PC-3 (cell line): ENCODE data around the gene DTNBP1. TPM values are rescaled to one million over a fixed set of nuclear protein-coding genes. Genes with fewer than 3 reads are reported as not detected.

Experiments used
- ATAC-seq: fragments of 200-7000 bp; cut with Tn5 transposase; 2 replicates; pipeline ENCODE4 v1.9.1; 2020; ENCODE audit warnings: mild to moderate bottlenecking, moderate library complexity
- BruUV-seq: library from RNA; stranded (reverse); fragments of 400-500 nt; replicated peaks from 2 replicates; lab custom pipeline; 2021; lab: Mats Ljungman, UMichigan
- CTCF ChIA-PET: fragments of 300-600 bp; sonication (Branson Sonifier 250); formaldehyde crosslinking; loops from one replicate; lab custom pipeline; 2022; ENCODE audit warnings: antibody characterized with exemption; lab: Charles Lee
- POLR2A ChIA-PET: fragments of 300-600 bp; sonication (Branson Sonifier 250); formaldehyde crosslinking; loops from one replicate; lab custom pipeline; 2022; ENCODE audit warnings: antibody characterized with exemption; ENCODE audit not compliant: unreplicated experiment; lab: Charles Lee
- DNase-seq: peaks from one replicate; pipeline ENCODE4 v3.0.0-alpha.2; 2015
- H2AFZ ChIP-seq: fragments of 300-600 bp; sonication (generic); 2 replicates; pipeline ENCODE4 v1.6.0; 2016; ENCODE audit warnings: antibody characterized with exemption, low read length
- H3F3A ChIP-seq: fragments of 300-600 bp; sonication (generic); one replicate; pipeline ENCODE4 v1.6.0; 2017; ENCODE audit warnings: antibody characterized with exemption, low read length, control low read depth, mild to moderate bottlenecking; ENCODE audit not compliant: unreplicated experiment
- H3K27ac ChIP-seq: fragments of 300-600 bp; sonication (generic); 2 replicates; pipeline ENCODE4 v1.5.1; 2016; ENCODE audit warnings: mild to moderate bottlenecking, low read length
- H3K27me3 ChIP-seq: fragments of 300-600 bp; sonication (generic); 2 replicates; pipeline ENCODE4 v1.6.1; 2016; ENCODE audit warnings: low read length, mixed read lengths
- H3K36me3 ChIP-seq: fragments of 300-600 bp; sonication (generic); 2 replicates; pipeline ENCODE4 v1.6.1; 2016; ENCODE audit warnings: low read depth, mixed run types, low read length, mixed read lengths
- H3K4me1 ChIP-seq: fragments of 300-600 bp; sonication (generic); 2 replicates; pipeline ENCODE4 v1.5.1; 2016; ENCODE audit warnings: low read length; ENCODE audit not compliant: insufficient read depth
- H3K4me2 ChIP-seq: fragments of 300-600 bp; sonication (generic); 2 replicates; pipeline ENCODE4 v1.6.0; 2016; ENCODE audit warnings: low read length
- H3K4me3 ChIP-seq: fragments of 300-600 bp; sonication (generic); 2 replicates; pipeline ENCODE4 v1.5.1; 2016; ENCODE audit warnings: mild to moderate bottlenecking, low read length, mixed read lengths
- H3K79me2 ChIP-seq: fragments of 300-600 bp; sonication (generic); 2 replicates; pipeline ENCODE4 v1.6.1; 2017; ENCODE audit warnings: low read length, mixed read lengths
- H3K9ac ChIP-seq: fragments of 300-600 bp; sonication (generic); 2 replicates; pipeline ENCODE4 v1.6.0; 2016; ENCODE audit warnings: mild to moderate bottlenecking, low read length
- H3K9me2 ChIP-seq: fragments of 300-600 bp; sonication (generic); replicated peaks from 2 replicates; pipeline ENCODE4 v1.6.1; 2016; ENCODE audit warnings: mixed run types, low read length, mixed read lengths
- H3K9me3 ChIP-seq: fragments of 300-600 bp; sonication (generic); 2 replicates; pipeline ENCODE4 v1.6.1; 2016; ENCODE audit warnings: low read length, mixed read lengths
- H4K20me1 ChIP-seq: fragments of 300-600 bp; sonication (generic); 2 replicates; pipeline ENCODE4 v1.6.1; 2016; ENCODE audit warnings: low read length, mixed read lengths
- CTCF ChIP-seq: fragments of 300-600 bp; sonication (generic); conservative IDR thresholded peaks from 2 replicates; pipeline ENCODE4 v1.5.1; 2017; ENCODE audit warnings: antibody characterized with exemption, low read depth, mild to moderate bottlenecking, low read length
- EZH2 ChIP-seq: fragments of 300-600 bp; sonication (generic); IDR thresholded peaks from one replicate; pipeline ENCODE4 v1.6.1; 2017; ENCODE audit warnings: antibody characterized with exemption, mild to moderate bottlenecking, low read length; ENCODE audit not compliant: unreplicated experiment
- EZH2phosphoT487 ChIP-seq: fragments of 300-600 bp; sonication (generic); IDR thresholded peaks from 2 replicates; pipeline ENCODE4 v1.6.1; 2018; ENCODE audit warnings: mild to moderate bottlenecking, antibody characterized with exemption, low read length, borderline replicate concordance
- intact Hi-C: fragments of 100-400 bp; cut with micrococcal nuclease; formaldehyde crosslinking; loops from 2 replicates; pipeline ENCODE4 v1.9.0; 2023
- total RNA-seq: library from RNA; depleted of rRNA; stranded (reverse); fragments of >200 nt; gene quantifications from 2 replicates; pipeline ENCODE4 v1.2.3, GENCODE V29; 2014

The DTNBP1 gene
- total RNA-seq, 1 experiment from 2014 or later, result 7.9 TPM

- no peaks in the 10 kb centered on the region for H4K20me1 ChIP-seq
- no peak overlapping the region for H2AFZ ChIP-seq
- no peak overlapping the region for H3K4me2 ChIP-seq
- ChIA-PET POLR2A (no interaction called here), CTCF (no interaction called here)
- H3K27ac ChIP-seq, result no peak overlapping the region
- no peaks in the 10 kb centered on the region for H3K4me1 ChIP-seq
- no peaks in the 10 kb centered on the region for H3K9me2 ChIP-seq
- ATAC-seq (peak; percentile 82), DNase-seq (peak; percentile 72)
- TF ChIP-seq EZH2, result no peak
- peak; percentile 95 for TF ChIP-seq CTCF
- no peak for TF ChIP-seq EZH2phosphoT487
- 0 out of 2 replicates have a peak, but pooled peaks cover 7% of the 10 kb centered on the region for H3K36me3 ChIP-seq
- no peaks in the 10 kb centered on the region for H3F3A ChIP-seq
- H3K9me3 ChIP-seq, result no peaks in the 10 kb centered on the region
- H3K79me2 ChIP-seq, result no peaks in the 10 kb centered on the region
- H3K9ac ChIP-seq, result no peak overlapping the region
- intact Hi-C loops, result loop anchor here (2.0 to 10.0 kb wide), 3 partner anchors 49 to 244 kb away; partner anchors contain the start of gene JARID2
- no peaks in the 10 kb centered on the region for H3K27me3 ChIP-seq
- BruUV-seq, result no TSS peak
- H3K4me3 ChIP-seq, result no peak overlapping the region
Measured at GRCh38 chr6:15491255-15491985, 171.4 kb downstream of the DTNBP1 start.

- TF ChIP-seq EZH2 (no peak), CTCF (no peak), EZH2phosphoT487 (no peak)
- CTCF ChIA-PET, result interaction anchor here (0.7 kb wide), 1 partner anchor 48 kb away, joined by 3 read pairs; no protein-coding TSS in a partner anchor
- intact Hi-C loops, result loop anchor here (2.0 to 10.0 kb wide), 3 partner anchors 48 to 243 kb away; partner anchors contain the start of gene JARID2
- H4K20me1 ChIP-seq, result no peaks in the 10 kb centered on the region
- BruUV-seq, result no TSS peak
- H3K36me3 ChIP-seq, result 0 out of 2 replicates have a peak, but pooled peaks cover 7% of the 10 kb centered on the region
- no peaks in the 10 kb centered on the region for H3K27me3 ChIP-seq
- H3F3A ChIP-seq, result no peaks in the 10 kb centered on the region
- no peak overlapping the region for H3K4me2 ChIP-seq
- no peaks in the 10 kb centered on the region for H3K9me2 ChIP-seq
- H3K9me3 ChIP-seq, result no peaks in the 10 kb centered on the region
- no peak overlapping the region for H3K27ac ChIP-seq
- H3K9ac ChIP-seq, result no peak overlapping the region
- no peak for DNase-seq
- POLR2A ChIA-PET, result no interaction called here
- no peaks in the 10 kb centered on the region for H3K4me1 ChIP-seq
- H3K79me2 ChIP-seq, result no peaks in the 10 kb centered on the region
- ATAC-seq, result no peak
- H2AFZ ChIP-seq, result no peak overlapping the region
- H3K4me3 ChIP-seq, result no peak overlapping the region
Measured at GRCh38 chr6:15490242-15491100, 172.4 kb downstream of the DTNBP1 start.
